NCI-H2196 (cell line): ENCODE results near the gene HMG20A.

Experiments
- DNase-seq: peaks from one replicate; lab custom pipeline; 2025; ENCODE audit not compliant: unreplicated experiment; lab: John Stamatoyannopoulos, UW

The HMG20A gene

GRCh38 chr15:77426377-77426776 is 5.7 kb downstream of the HMG20A start:
- no peak for DNase-seq

GRCh38 chr15:77426871-77427270 is 6.2 kb downstream of the HMG20A start:
- DNase-seq = no peak

- no peak for DNase-seq
These were observed 9.5 kb downstream of the HMG20A start for GRCh38 chr15:77430213-77430612.

GRCh38 chr15:77430652-77431051 is 10.0 kb downstream of the HMG20A start:
- DNase-seq = no peak

GRCh38 chr15:77436822-77437221 is 16.1 kb downstream of the HMG20A start:
- DNase-seq = no peak

- DNase-seq = no peak
These were observed 16.6 kb downstream of the HMG20A start for GRCh38 chr15:77437264-77437663.

GRCh38 chr15:77440378-77440999 is 19.8 kb downstream of the HMG20A start:
- DNase-seq = no peak

GRCh38 chr15:77446840-77447390 is 26.2 kb downstream of the HMG20A start:
- DNase-seq = no peak

- no peak for DNase-seq
These were observed 33.6 kb downstream of the HMG20A start for GRCh38 chr15:77454265-77454664.

GRCh38 chr15:77454951-77455350 is 34.3 kb downstream of the HMG20A start:
- DNase-seq = no peak

- no peak for DNase-seq
These were observed 35.1 kb downstream of the HMG20A start for GRCh38 chr15:77455696-77456321.

GRCh38 chr15:77456746-77457145 is 36.1 kb downstream of the HMG20A start:
- no peak for DNase-seq

- DNase-seq = no peak
These were observed 36.7 kb downstream of the HMG20A start for GRCh38 chr15:77457191-77457904.

GRCh38 chr15:77457905-77458265 is 37.2 kb downstream of the HMG20A start:
- no peak for DNase-seq

GRCh38 chr15:77459031-77459430 is 38.3 kb downstream of the HMG20A start:
- DNase-seq = no peak

GRCh38 chr15:77461486-77461885 is 40.8 kb downstream of the HMG20A start:
- no peak for DNase-seq

GRCh38 chr15:77464129-77464865 is 43.6 kb downstream of the HMG20A start:
- DNase-seq = no peak

GRCh38 chr15:77466521-77466920 is 45.8 kb downstream of the HMG20A start:
- DNase-seq = no peak

- DNase-seq = no peak
These were observed 48.2 kb downstream of the HMG20A start for GRCh38 chr15:77468896-77469295.

GRCh38 chr15:77470235-77470634 is 49.5 kb downstream of the HMG20A start:
- DNase-seq = no peak

- no peak for DNase-seq
These were observed 52.6 kb downstream of the HMG20A start for GRCh38 chr15:77473328-77473727.
